SK-N-SH treated with all-trans-retinoic acid at 6 μM for 48 hours (cell line): ENCODE results near the gene RNU1-1.
"Not testable (repeated sequence)": the region's sequence is repeated elsewhere in the genome, so short reads cannot be mapped to it uniquely, and the experiment has no call there.

ENCODE experiments used
- ATAC-seq: fragments of 200-7000 bp; cut with Tn5 transposase; 3 replicates; pipeline ENCODE4 v1.9.1; 2020; ENCODE audit warnings: mild to moderate bottlenecking, moderate library complexity
- ZNF70 ChIP-seq: fragments of 450-650 bp; formaldehyde crosslinking; IDR thresholded peaks from 2 replicates; pipeline ENCODE4 v1.5.0; 2020; ENCODE audit warnings: mild to moderate bottlenecking, moderate library complexity
- TF ChIP-seq, protein P1 (sequence below): fragments of 250-450 bp; sonication (Bioruptor Pico); IDR thresholded peaks from 2 replicates; pipeline ENCODE4 v1.8.0; 2021; ENCODE audit warnings: low read depth, mild to moderate bottlenecking, moderate library complexity, borderline replicate concordance
- TF ChIP-seq, protein P2 (sequence below): fragments of 250-450 bp; sonication (Bioruptor Pico); IDR thresholded peaks from 2 replicates; pipeline ENCODE4 v1.5.0; 2020; ENCODE audit warnings: mild to moderate bottlenecking, moderate library complexity
- TF ChIP-seq, protein P3 (sequence below): fragments of 250-450 bp; sonication (Bioruptor Pico); IDR thresholded peaks from 2 replicates; pipeline ENCODE4 v1.8.0; 2020; ENCODE audit warnings: mild to moderate bottlenecking, moderate library complexity, borderline replicate concordance

Gene RNU1-1

DNA sequence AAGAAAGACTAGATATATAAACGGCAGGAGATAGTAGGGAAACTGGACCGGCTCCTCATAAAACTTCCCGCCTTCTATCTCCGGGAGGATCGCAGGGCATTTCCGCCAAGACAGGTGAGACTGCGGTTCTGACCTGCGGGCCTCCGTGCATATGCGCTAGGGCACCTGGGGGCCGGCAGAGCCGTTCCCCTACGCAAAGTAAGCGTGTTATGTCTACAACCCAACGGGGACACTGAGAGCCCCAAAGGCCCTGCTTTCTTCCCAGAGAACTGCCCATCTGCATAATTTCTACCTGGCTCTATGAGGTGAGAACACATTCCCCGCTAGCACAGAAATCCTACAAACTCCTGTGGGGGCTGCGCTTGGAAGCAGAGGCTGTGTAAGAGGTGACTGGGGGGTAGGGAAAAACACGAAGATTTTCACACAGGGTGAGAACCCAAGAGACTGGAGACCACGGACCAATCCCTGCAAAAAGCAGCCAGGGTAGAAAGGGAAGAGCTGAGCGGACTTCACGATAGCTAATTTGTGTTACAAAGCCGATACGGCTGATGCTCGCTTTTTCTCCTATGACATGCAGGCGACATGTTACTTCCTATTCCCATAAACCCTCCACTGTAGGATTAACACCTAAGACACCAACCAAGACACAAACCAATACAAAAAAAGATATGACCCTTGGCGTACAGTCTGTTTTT lies 526 bp downstream of the RNU1-1 start (continued):
- TF ChIP-seq, protein P1, sequence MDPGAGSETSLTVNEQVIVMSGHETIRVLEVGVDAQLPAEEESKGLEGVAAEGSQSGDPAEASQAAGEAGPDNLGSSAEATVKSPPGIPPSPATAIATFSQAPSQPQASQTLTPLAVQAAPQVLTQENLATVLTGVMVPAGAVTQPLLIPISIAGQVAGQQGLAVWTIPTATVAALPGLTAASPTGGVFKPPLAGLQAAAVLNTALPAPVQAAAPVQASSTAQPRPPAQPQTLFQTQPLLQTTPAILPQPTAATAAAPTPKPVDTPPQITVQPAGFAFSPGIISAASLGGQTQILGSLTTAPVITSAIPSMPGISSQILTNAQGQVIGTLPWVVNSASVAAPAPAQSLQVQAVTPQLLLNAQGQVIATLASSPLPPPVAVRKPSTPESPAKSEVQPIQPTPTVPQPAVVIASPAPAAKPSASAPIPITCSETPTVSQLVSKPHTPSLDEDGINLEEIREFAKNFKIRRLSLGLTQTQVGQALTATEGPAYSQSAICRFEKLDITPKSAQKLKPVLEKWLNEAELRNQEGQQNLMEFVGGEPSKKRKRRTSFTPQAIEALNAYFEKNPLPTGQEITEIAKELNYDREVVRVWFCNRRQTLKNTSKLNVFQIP (CRISPR knock-in tag) = peak; percentile 89

DNA sequence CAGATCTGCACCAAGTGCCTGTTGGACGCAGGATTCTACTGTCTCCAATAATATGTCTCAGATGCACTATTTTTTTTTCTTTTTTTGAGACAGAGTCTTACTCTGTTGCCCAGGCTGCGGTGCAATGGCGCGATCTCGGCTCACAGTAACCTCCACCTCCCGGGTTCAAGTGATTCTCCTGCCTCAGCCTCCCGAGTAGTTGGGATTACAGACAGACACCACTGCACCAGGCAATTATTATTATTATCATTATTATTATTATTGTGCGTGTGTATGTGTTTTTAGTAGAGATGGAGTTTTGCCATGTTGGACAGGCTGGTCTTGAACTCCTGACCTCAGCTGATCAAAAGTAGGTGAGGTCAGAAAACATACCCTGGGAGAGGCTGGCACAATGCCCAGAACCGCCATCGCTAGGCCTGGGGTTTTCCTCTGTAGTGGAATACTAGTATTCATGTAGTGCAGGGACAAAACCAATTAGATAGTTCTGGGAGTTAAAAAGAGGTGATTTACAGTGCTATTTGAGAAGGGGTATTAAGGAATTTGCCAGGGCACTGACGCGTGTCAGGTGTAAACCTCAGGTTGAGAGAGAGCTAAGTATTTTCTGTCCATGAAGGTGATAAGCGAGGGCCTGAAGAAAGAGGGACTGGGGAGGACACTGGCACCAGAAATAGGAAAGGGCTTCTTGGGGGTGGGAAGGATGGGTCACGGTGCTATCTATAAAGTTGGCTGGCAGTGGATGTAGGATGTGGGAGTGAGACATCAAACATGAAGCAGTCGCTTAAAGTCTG lies 1.3 kb downstream of the RNU1-1 start:
- not testable (repeated sequence) for ATAC-seq

DNA sequence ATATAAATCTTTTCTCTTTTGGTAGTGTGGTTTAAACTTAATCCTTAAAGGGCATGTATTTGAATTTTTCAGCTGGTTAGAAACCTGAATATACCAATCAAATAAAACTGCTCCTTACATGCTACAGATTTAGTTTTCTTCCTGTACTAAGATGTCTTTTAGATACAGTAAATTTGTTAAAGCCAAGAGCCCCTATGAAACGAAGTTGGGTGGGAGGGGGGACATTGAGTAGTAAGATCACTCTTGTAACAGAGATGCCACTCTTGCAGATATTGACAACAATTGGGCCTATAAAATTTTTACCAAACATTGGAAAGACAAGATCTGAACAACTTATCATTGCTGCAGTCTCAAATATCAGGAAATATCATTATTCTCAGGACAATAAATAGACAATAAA lies 2.2 kb downstream of the RNU1-1 start:
- not testable (repeated sequence) for ATAC-seq

DNA sequence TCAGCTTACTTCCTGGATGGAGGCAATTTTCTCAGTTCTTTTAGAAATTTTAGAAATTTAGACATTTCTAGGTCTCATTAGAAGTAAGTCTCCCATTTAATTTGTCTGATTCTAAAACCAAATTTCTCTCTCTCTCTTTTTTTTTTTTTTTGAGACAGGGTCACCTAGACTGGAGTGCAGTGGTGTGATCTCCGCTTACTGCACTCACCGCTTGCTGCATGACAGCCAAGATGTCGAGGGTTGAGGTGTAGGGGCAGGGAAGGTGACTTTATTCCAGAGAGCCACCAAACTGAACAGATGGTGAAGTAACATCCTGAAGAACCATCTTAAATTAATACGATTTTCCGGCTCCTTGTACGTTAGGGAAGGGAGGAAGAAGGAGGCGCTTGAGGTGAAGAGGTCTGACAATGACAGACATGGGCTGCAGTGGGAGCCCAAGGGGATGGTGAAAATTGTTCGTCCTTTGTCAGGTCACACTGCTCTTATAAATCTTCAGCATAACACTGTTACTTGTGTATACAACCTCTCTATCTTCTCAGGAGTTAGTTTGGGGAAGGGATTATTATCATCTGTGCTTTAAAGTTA lies 5.1 kb downstream of the RNU1-1 start:
- ATAC-seq = not testable (repeated sequence)

DNA sequence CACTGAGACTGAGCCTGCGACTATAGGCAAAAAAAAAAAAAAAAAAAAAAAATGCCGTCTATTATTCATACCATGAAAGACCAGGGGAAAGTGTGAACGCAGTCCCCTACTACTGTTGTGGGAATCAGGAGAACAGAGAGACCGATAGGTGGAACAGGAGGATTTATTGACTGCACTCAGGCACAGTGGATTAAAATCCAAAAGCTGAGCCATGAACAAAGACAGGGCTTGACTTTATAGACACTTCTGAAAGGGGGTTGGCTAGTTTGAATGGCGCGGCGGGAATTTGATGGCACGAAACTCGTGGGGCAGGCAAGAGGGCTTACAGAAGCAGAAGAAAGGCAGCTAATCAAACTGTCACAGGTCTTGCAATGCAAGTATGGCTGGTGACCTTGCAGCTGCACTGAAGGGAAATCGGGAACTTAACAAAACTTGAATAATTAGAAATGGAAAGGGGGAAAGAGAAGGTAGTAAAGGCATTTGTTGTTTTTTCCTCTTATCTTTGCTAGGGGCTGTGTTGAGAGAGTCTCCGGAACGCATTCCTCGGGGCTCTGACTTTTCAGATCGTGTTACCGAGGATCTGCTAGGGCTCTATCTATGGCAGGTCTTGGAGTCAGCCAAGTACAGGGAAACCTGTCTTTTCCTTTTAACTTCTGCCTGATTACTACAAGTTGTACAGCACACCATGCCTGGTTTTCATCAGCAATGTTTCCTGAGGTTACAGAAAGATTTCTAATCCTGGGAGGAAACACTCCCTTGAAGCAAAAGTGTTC lies 7.5 kb downstream of the RNU1-1 start:
- ATAC-seq = peak; percentile 50; the same call in 2 of the 3 replicates

DNA sequence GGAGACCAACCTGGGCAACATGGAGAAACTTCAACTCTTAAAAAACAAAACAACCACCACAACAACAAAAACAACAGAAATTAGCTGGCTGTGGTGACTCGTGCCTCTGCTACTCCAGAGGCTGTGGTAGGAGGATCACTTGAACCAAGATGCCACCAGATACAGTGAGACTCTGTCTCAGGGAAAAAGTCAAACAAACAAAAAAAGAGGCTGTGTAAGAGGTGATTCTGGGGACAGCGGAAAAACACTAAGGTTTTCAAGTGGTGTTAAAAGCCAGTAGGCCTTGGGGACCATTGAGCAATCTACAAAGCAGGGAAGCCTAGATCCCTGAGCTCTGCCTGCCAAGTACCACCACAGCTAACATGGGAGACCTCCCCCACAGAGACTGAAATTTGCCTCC lies 8.2 kb downstream of the RNU1-1 start:
- not testable (repeated sequence) for ATAC-seq

DNA sequence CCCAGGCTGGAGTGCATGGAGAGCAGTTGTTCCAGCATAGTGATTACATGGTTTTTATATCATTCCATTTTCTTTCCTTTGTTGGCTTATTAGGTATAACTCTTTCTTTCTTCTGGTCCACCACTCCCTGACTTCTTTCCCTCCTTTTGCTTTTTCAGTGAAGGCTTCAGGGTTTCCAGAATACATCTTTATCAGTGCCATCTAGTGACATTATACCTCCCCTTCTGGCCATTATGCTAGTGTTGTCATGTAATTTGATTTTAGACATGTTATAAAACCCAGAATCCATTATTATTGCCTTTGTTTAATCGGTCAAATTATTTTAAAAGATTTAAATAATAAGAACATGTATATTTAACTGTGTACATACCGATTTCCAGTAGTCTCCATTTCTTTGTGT lies 10.6 kb downstream of the RNU1-1 start:
- TF ChIP-seq, protein P2, sequence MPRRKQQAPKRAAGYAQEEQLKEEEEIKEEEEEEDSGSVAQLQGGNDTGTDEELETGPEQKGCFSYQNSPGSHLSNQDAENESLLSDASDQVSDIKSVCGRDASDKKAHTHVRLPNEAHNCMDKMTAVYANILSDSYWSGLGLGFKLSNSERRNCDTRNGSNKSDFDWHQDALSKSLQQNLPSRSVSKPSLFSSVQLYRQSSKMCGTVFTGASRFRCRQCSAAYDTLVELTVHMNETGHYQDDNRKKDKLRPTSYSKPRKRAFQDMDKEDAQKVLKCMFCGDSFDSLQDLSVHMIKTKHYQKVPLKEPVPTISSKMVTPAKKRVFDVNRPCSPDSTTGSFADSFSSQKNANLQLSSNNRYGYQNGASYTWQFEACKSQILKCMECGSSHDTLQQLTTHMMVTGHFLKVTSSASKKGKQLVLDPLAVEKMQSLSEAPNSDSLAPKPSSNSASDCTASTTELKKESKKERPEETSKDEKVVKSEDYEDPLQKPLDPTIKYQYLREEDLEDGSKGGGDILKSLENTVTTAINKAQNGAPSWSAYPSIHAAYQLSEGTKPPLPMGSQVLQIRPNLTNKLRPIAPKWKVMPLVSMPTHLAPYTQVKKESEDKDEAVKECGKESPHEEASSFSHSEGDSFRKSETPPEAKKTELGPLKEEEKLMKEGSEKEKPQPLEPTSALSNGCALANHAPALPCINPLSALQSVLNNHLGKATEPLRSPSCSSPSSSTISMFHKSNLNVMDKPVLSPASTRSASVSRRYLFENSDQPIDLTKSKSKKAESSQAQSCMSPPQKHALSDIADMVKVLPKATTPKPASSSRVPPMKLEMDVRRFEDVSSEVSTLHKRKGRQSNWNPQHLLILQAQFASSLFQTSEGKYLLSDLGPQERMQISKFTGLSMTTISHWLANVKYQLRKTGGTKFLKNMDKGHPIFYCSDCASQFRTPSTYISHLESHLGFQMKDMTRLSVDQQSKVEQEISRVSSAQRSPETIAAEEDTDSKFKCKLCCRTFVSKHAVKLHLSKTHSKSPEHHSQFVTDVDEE = no peak
- peak; percentile 61; the same call in 1 of the 2 replicates for TF ChIP-seq ZNF70
- TF ChIP-seq, protein P3, sequence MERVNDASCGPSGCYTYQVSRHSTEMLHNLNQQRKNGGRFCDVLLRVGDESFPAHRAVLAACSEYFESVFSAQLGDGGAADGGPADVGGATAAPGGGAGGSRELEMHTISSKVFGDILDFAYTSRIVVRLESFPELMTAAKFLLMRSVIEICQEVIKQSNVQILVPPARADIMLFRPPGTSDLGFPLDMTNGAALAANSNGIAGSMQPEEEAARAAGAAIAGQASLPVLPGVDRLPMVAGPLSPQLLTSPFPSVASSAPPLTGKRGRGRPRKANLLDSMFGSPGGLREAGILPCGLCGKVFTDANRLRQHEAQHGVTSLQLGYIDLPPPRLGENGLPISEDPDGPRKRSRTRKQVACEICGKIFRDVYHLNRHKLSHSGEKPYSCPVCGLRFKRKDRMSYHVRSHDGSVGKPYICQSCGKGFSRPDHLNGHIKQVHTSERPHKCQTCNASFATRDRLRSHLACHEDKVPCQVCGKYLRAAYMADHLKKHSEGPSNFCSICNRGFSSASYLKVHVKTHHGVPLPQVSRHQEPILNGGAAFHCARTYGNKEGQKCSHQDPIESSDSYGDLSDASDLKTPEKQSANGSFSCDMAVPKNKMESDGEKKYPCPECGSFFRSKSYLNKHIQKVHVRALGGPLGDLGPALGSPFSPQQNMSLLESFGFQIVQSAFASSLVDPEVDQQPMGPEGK (CRISPR knock-in tag) = no peak
- ATAC-seq = no peak

DNA sequence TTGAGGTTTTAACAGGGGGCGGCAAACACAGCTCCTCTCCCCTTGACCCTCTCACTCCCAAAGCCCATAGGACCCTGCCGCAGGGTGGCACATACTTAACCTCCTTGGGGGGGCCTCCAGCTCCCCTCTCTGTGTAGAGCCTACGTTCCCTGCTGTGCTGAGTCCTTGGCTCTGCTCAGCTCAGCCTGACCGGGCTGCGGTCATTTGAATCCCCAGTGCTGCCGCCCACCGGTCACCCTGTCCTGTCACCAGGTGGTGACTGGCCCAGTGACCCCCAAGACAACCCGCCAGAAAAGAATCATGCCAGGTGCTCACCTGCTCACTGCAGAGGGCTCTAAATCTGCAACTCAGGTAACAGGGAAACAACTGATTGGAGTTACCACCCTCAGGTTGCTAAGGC lies 12.6 kb downstream of the RNU1-1 start:
- not testable (repeated sequence) for ATAC-seq

DNA sequence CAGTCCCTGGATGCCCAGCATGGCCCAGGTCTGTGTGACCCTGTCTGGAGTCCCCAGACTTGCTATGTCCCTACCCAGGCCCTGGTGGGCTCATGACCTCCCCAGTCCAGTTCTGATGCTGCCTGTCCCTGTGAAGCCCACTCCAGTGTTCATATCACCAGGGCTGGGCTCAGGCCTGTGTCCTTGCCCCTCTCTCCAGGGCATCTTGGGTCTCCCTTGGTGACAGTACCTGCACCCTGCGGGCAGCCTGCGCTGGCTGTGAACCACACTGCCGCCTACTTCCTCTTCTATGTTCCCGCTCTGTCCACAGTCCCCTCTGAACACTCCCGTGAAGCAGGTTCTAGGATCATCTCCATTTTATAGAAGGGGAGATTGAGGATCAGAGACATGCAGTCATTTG lies 13.1 kb downstream of the RNU1-1 start:
- not testable (repeated sequence) for ATAC-seq

DNA sequence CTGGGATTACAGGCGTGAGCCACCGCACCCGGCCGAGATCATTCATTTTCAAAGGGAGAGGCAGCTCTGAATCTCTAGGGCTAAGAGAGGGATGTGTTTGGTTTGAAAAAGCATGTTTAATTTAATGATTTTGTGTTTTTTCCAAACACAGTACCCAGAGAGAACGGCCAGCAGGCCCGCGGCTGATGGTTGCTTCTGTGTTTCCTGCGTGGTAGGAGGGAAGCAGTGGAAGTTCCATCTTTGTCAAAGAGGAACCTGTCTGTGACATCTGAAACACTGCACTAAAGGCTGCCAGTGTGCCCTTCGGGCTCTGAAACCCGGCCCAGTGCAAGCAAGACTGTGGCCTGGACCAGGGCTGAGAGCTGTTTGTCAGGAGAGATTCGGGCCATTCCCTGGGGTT lies 13.6 kb downstream of the RNU1-1 start:
- ATAC-seq = not testable (repeated sequence)
